Esophagus muscularis mucosa (tissue), 3 donors: ENCODE data around the gene KIAA0040.

ENCODE experiments used
- POLR2A ChIP-seq: fragments of 450-650 bp; IDR thresholded peaks from one replicate; pipeline ENCODE4 v1.6.1; 2017; ENCODE audit warnings: antibody characterized with exemption, moderate library complexity, mild to moderate bottlenecking, low read depth
- TF ChIP-seq, protein P1 (sequence below), 3 experiments: fragments of 200-600 bp in 2 of 3; fragments of 450-650 bp in 1 of 3; sonication (generic) in 2 of 3; IDR thresholded peaks; one replicate each; pipeline ENCODE4 v1.5.1; 2017 to 2019; ENCODE audit warnings: antibody characterized with exemption in 3 of 3, mild to moderate bottlenecking in 2 of 3, moderate library complexity in 1 of 3

DNA sequence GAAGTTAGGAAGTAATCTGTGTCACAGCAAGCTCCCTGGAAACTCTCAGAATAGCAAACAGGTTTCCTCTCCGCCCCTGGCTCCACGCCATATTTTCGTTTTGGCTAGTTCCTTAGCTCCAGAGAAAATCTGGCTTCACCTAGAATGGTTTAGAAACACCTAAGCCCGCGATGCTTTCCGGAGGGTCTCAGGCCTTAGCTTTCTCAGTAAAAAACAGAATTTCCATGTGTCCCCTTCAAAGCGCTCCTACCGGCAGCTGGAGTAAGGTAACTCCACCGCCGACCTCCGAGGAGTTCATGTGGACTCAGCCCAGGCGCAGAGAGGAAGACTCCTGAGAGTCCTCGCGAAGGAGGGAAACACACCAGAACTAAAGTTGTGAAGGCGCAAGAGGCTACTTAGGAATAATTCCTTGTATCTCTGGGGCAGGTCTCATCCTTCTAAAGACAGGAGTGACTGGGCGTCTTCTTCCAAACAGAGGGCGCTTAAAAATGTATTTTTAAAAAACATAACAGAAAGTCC lies 406 bp downstream of the KIAA0040 start:
- TF ChIP-seq, protein P1, sequence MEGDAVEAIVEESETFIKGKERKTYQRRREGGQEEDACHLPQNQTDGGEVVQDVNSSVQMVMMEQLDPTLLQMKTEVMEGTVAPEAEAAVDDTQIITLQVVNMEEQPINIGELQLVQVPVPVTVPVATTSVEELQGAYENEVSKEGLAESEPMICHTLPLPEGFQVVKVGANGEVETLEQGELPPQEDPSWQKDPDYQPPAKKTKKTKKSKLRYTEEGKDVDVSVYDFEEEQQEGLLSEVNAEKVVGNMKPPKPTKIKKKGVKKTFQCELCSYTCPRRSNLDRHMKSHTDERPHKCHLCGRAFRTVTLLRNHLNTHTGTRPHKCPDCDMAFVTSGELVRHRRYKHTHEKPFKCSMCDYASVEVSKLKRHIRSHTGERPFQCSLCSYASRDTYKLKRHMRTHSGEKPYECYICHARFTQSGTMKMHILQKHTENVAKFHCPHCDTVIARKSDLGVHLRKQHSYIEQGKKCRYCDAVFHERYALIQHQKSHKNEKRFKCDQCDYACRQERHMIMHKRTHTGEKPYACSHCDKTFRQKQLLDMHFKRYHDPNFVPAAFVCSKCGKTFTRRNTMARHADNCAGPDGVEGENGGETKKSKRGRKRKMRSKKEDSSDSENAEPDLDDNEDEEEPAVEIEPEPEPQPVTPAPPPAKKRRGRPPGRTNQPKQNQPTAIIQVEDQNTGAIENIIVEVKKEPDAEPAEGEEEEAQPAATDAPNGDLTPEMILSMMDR (IDR thresholded peaks at IDR 0.05): no peak
- no peak for TF ChIP-seq POLR2A
